ENCODE measurements around the gene SCML2. TPM values are rescaled to one million over a fixed set of nuclear protein-coding genes. Genes with fewer than 3 reads are reported as not detected.
"Not testable (repeated sequence)": the region's sequence is repeated elsewhere in the genome, so short reads cannot be mapped to it uniquely, and the experiment has no call there.

The SCML2 gene
- total RNA-seq, 2 experiments from 2014 or later = 2.6 to 2.9 TPM

DNA sequence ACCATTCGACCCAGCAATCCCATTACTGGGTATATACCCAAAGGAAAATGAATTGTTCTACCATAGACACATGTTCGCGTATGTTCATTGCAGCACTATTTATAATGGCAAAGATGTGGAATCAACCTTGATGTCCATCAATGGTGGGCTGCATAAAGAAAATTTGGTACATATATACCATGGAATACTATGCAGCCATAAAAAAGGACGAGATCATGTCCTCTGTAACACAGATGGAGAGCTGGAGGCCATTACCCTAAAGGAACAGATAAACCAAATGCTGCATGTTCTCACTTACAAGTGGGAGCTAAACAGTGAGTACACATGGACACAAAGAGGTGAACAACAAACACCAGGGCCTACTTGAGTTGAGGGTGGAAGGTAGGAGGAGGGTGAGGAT is 45.1 kb downstream of the SCML2 start:
- no peaks in the 10 kb centered on the region for H3K9me3 Mint-ChIP-seq (ENCODE audit: low read depth)
- CTCF ChIA-PET = no interaction called here
- no peak for ATAC-seq
- DNase-seq = no peak
- no peaks in the 10 kb centered on the region for H3K4me1 Mint-ChIP-seq
- no peaks in the 10 kb centered on the region for H3K27me3 Mint-ChIP-seq
- peaks cover 8% of the 10 kb centered on the region for H3K36me3 Mint-ChIP-seq
- H3K4me3 Mint-ChIP-seq = no peak overlapping the region
- no peak overlapping the region for H3K27ac Mint-ChIP-seq

DNA sequence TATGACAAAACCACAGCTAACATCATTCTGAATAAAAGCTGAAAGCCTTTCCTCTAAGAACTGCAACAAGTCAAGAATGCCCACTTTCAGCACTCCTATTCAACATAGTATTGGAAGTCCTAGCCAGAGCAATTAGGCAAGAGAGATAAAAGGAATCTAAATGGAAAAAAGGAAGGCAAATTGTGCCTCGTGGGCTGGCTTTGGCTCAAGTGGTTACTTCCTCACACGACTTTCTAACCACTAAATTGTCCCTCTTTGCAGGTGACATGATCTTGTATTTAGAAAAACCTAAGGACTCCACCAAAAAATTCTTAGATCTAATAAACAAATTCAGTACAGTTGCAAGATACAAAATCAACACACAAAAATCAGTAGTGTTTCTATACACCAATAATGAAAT is 57.2 kb downstream of the SCML2 start:
- no peaks in the 10 kb centered on the region for H3K4me1 Mint-ChIP-seq
- DNase-seq (no peak), ATAC-seq (no peak)
- H3K4me3 Mint-ChIP-seq = no peak overlapping the region
- H3K36me3 Mint-ChIP-seq = no peaks in the 10 kb centered on the region
- no peak overlapping the region for H3K27ac Mint-ChIP-seq
- H3K27me3 Mint-ChIP-seq = no peaks in the 10 kb centered on the region
- H3K9me3 Mint-ChIP-seq (ENCODE audit: low read depth) = no peaks in the 10 kb centered on the region
- CTCF ChIA-PET = no interaction called here

DNA sequence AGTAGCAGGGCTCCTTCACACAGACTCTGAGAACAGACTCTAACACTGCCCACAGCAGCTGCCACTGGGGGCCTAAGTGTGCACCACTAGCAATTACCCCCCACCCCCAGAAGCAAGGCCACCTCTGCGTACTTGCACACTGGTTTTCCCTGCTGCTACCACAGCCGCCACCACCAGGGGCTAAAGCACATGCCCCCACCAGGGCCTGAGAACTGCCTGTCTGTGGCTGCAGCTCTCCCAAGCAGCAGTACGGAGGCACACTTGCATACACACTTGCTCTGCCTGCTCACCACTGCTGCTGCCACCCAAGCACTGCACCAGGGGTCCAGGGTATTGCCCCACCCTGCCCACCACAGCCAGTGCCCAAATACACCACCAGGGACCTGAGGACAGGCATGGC is 59.6 kb downstream of the SCML2 start:
- ATAC-seq = no peak

DNA sequence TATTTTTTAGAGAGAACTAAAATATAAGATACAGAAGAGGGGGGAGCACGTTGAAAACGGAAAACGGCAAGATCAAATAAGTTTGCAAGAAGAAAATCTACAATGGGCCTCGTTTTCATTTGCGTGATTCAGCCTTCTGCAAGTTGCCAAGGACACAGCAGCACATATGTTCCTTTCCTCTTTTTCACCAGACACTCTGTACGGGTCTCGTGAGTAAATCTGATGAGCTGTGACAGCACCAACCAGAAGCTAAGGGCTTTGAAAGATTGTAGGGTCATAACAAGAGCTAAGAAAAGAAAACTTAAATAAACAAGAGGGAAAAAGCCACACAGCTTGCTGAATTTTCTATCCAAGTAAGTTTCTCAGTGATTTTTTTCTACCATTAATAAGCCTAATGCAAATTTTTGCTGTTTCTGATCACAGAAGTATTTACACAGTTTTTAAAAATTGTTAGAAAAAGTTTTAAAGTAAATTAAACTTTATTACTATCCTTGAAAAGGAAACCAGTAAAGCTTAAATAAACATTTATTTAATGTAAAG is 63.4 kb downstream of the SCML2 start:
- ATAC-seq (no peak), DNase-seq (no peak)
- Mint-ChIP-seq H3K27ac (no peak overlapping the region), H3K9me3 (ENCODE audit: low read depth) (no peaks in the 10 kb centered on the region), H3K27me3 (no peaks in the 10 kb centered on the region), H3K4me3 (no peak overlapping the region), H3K4me1 (no peaks in the 10 kb centered on the region), H3K36me3 (no peaks in the 10 kb centered on the region)
- CTCF ChIA-PET = no interaction called here

More for the DNA sequence above, 59.6 kb downstream of the SCML2 start:
- CTCF ChIA-PET = no interaction called here
- no peaks in the 10 kb centered on the region for H3K36me3 Mint-ChIP-seq
- no peak overlapping the region for H3K27ac Mint-ChIP-seq
- DNase-seq = no peak
- H3K9me3 Mint-ChIP-seq (ENCODE audit: low read depth) = no peaks in the 10 kb centered on the region
- no peak overlapping the region for H3K4me3 Mint-ChIP-seq
- no peaks in the 10 kb centered on the region for H3K4me1 Mint-ChIP-seq
- H3K27me3 Mint-ChIP-seq = no peaks in the 10 kb centered on the region

DNA sequence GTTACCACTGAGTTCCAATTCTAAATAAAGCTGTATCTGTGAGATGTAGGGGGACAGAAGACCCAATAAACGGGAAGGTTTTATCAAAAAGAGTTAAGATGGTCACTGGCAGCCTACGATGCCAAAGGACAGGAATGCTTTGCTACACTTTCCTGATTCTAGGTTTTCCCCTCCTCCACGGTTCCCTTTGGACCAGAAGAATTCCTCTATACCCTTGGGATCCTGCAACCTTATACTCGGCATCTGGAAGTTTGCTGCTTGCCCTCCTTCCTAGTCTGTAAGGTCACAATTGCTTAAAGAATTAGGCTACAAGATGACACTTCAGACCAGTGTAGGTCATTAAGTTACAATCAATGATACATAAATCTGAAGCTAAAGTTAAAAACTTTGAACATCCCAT is 64.3 kb downstream of the SCML2 start:
- no peaks in the 10 kb centered on the region for H3K27me3 Mint-ChIP-seq
- H3K4me1 Mint-ChIP-seq = no peaks in the 10 kb centered on the region
- no peak for DNase-seq
- no peaks in the 10 kb centered on the region for H3K9me3 Mint-ChIP-seq (ENCODE audit: low read depth)
- H3K4me3 Mint-ChIP-seq = no peak overlapping the region
- ATAC-seq = no peak
- CTCF ChIA-PET = no interaction called here
- H3K27ac Mint-ChIP-seq = no peak overlapping the region
- no peaks in the 10 kb centered on the region for H3K36me3 Mint-ChIP-seq

DNA sequence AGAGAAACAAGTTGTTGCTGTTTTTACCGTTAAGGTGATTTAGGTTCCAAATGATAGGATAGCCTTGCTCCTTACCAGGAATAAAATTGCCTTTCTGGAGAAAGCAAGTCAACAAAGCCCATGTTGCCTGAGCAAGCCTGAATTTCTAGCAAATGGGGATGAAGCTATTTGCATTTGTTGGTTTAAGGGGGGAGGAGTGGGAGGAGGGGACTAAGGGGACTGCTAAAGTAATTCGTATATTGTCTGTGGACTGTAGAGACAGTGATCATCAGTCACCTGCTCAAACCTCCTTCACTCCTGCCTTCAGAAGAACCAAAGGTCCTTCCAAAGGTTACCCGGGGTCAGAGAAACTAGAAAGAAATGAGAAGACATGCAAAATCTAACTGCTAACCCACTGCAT is 65.8 kb downstream of the SCML2 start:
- H3K27me3 Mint-ChIP-seq = no peaks in the 10 kb centered on the region
- no peaks in the 10 kb centered on the region for H3K36me3 Mint-ChIP-seq
- no peaks in the 10 kb centered on the region for H3K4me1 Mint-ChIP-seq
- CTCF ChIA-PET = no interaction called here
- DNase-seq (no peak), ATAC-seq (no peak)
- H3K9me3 Mint-ChIP-seq (ENCODE audit: low read depth) = no peaks in the 10 kb centered on the region
- no peak overlapping the region for H3K4me3 Mint-ChIP-seq
- no peak overlapping the region for H3K27ac Mint-ChIP-seq

DNA sequence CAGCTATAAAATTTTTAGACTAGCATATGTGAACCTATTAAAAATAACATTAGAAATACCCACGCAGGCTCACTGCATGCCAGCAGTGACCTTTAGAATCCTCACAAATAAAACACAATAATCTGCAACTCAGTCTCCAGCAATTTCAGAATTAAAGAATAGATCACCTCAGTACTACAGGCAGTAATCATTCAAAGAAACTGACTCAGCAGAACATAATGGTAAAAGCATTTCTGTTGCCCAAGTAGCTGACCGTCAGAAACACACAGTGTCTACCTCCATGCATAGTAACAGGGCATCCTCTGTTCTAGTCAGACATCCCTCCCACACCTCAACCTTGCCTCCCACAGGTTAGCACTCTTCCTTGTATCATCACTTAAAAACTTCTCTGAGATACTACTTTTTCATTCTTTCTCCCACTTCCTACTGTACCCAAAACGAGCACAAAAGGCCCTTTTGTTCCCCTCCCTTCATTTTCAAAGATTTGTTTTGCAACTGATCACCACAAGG is 68.1 kb downstream of the SCML2 start:
- no peaks in the 10 kb centered on the region for H3K4me1 Mint-ChIP-seq

DNA sequence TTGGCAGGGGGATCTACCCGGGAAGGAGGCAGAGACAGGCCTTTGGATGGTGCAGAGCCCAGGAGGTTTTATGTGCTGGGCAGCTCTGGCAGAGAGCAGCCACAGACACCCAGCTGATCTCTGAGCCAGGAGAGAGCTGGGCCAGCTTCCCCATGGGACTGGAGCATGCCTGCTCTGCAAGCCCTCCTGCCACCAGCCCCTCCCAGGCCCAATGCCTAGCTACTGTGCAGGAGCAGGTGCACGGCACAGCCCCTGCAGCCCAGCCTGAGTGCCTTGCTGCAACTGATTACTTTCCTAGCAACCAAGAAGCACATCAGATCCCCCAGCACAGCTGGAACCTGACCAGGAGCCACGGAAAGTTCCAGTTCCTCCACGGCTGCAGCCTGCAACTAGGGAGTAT is 76.0 kb downstream of the SCML2 start:
- Mint-ChIP-seq H3K36me3 (no peaks in the 10 kb centered on the region), H3K4me1 (no peaks in the 10 kb centered on the region), H3K4me3 (no peak overlapping the region), H3K27me3 (no peaks in the 10 kb centered on the region), H3K27ac (no peak overlapping the region), H3K9me3 (ENCODE audit: low read depth) (no peaks in the 10 kb centered on the region)
- DNase-seq = no peak
- CTCF ChIA-PET = no interaction called here
- ATAC-seq = no peak

More for the DNA sequence above, 68.1 kb downstream of the SCML2 start:
- no peak overlapping the region for H3K4me3 Mint-ChIP-seq
- H3K9me3 Mint-ChIP-seq (ENCODE audit: low read depth) = no peaks in the 10 kb centered on the region
- H3K27me3 Mint-ChIP-seq = no peaks in the 10 kb centered on the region
- H3K27ac Mint-ChIP-seq = no peak overlapping the region
- no peaks in the 10 kb centered on the region for H3K36me3 Mint-ChIP-seq
- ATAC-seq (no peak), DNase-seq (no peak)
- CTCF ChIA-PET = no interaction called here

DNA sequence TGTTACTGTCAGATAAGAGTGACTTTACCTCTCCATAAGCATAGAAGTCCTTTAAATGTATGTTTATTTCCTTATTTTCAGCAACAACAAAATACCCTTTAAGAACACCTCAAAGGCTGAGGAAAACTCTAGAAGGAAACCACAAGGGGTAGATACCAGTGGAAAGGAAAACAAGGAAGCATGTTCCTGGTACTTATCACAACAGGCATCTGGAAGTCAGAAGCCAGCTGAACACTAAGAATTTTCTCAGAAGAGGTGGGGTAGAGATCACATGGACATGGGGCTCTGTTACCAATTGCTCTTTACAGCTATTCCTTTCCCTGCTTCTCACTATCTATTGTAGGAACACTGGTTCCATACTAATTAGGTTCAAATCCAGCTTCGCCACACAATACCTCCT is 82.3 kb downstream of the SCML2 start:
- H3K4me3 Mint-ChIP-seq = no peak overlapping the region
- no peaks in the 10 kb centered on the region for H3K9me3 Mint-ChIP-seq (ENCODE audit: low read depth)
- H3K27ac Mint-ChIP-seq = no peak overlapping the region
- no peaks in the 10 kb centered on the region for H3K4me1 Mint-ChIP-seq
- CTCF ChIA-PET = no interaction called here
- DNase-seq = no peak
- ATAC-seq = no peak
- no peaks in the 10 kb centered on the region for H3K27me3 Mint-ChIP-seq
- no peaks in the 10 kb centered on the region for H3K36me3 Mint-ChIP-seq

DNA sequence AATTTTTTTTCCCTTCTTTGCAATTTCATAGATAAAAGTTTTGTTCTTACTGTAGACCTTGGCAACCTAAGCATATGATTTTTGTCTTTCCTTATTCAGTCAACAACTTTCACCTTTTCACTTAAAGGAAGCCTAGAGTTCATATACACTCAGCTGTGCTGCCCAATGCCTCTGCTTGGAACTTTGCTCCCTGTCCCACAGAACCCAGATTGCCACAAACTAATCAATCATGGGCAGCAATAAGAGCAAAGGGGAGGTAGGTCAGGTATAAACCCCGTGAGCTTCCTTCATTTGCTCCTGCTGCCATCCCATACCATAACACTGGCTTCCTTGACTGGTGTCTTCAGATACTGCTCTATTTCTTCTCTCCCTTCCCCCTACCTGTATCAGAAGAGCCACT is 82.8 kb downstream of the SCML2 start:
- H3K27me3 Mint-ChIP-seq = no peaks in the 10 kb centered on the region
- H3K27ac Mint-ChIP-seq = no peak overlapping the region
- DNase-seq (no peak), ATAC-seq (no peak)
- no peaks in the 10 kb centered on the region for H3K9me3 Mint-ChIP-seq (ENCODE audit: low read depth)
- CTCF ChIA-PET = no interaction called here
- no peak overlapping the region for H3K4me3 Mint-ChIP-seq
- H3K4me1 Mint-ChIP-seq = no peaks in the 10 kb centered on the region
- no peaks in the 10 kb centered on the region for H3K36me3 Mint-ChIP-seq

DNA sequence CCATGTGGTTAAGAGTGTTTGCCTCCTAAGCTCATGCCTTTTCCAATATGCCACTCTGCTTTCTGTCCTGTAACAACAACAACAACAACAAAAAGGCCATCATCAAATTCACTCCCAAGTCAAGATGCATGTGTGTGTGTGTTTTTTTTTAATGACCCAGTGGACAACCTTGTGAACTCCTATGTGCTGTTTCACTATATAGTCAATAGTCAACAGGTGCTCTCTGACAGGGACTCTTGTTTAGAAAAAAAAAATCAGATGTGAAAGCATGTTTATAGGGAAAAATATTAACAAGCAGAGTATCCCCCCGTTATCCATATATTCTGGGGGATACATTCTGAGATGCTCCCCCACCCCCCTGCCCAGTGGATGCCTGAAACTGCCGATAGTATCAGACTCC is 83.2 kb downstream of the SCML2 start:
- no peaks in the 10 kb centered on the region for H3K9me3 Mint-ChIP-seq (ENCODE audit: low read depth)
- no peaks in the 10 kb centered on the region for H3K27me3 Mint-ChIP-seq
- H3K4me1 Mint-ChIP-seq = no peaks in the 10 kb centered on the region
- no peak overlapping the region for H3K27ac Mint-ChIP-seq
- no peak for DNase-seq
- CTCF ChIA-PET = no interaction called here
- H3K4me3 Mint-ChIP-seq = no peak overlapping the region
- ATAC-seq = no peak
- no peaks in the 10 kb centered on the region for H3K36me3 Mint-ChIP-seq

DNA sequence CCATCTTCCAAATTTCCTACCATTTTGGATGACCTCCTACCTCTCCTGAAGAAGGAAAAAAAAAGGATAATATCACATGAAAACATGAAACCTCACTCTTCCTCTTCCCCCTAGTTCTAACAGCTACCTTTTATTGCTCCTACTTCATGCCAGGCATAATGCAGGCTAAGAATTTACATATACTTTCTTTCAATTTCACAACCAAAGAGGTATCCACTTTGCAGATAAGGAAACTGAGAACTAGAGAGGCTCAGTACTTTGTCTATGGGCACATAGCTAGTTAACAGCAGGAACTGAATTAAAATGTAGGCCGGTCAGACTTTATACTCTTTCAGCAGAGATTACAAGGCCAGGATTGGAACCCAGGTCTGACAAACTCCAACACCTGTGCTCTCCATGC is 99.4 kb downstream of the SCML2 start:
- CTCF ChIA-PET = no interaction called here
- Mint-ChIP-seq H3K9me3 (ENCODE audit: low read depth) (no peaks in the 10 kb centered on the region), H3K27ac (no peak overlapping the region)

DNA sequence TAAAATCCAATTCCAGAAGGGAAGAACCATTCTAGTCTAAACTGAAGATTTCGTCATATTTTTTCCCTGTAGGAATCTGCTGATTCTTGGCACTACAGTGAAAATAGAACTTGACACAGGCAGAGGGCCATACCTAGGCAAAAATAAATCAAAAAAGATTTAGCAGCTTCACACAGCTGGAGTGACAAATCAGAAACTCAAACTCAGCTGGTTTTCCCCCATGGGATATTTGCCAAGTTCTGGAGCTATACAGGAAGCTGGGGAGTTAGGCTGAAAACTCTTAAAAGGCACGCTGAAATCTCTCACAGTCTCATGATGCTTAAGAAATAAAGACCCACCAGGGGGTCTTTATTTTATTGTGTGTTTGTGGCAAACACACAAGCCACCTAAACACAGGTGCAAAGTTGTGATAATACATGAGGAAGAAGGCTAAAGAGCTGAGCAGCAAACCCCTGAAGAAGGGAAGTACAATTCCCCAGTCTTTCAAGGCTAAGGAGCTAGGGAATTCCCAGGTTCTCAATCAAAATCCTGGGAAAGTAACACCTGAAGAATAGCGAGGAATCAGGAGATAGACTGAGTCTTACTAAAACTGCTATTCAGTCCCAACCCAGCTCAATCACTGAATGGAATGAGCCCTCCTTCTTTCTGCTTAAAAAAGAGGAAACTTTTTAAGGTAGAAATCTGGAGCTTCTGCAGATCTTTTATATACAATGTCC is 101.7 kb downstream of the SCML2 start:
- Mint-ChIP-seq H3K36me3 (peaks cover 5% of the 10 kb centered on the region), H3K4me3 (no peak overlapping the region), H3K9me3 (ENCODE audit: low read depth) (no peaks in the 10 kb centered on the region), H3K4me1 (no peaks in the 10 kb centered on the region), H3K27ac (no peak overlapping the region), H3K27me3 (no peaks in the 10 kb centered on the region)
- DNase-seq (no peak), ATAC-seq (no peak)
- CTCF ChIA-PET = no interaction called here

More for the DNA sequence above, 99.4 kb downstream of the SCML2 start:
- Mint-ChIP-seq H3K4me3 (no peak overlapping the region), H3K27me3 (no peaks in the 10 kb centered on the region), H3K36me3 (peaks cover 5% of the 10 kb centered on the region), H3K4me1 (no peaks in the 10 kb centered on the region)
- DNase-seq (no peak), ATAC-seq (no peak)

DNA sequence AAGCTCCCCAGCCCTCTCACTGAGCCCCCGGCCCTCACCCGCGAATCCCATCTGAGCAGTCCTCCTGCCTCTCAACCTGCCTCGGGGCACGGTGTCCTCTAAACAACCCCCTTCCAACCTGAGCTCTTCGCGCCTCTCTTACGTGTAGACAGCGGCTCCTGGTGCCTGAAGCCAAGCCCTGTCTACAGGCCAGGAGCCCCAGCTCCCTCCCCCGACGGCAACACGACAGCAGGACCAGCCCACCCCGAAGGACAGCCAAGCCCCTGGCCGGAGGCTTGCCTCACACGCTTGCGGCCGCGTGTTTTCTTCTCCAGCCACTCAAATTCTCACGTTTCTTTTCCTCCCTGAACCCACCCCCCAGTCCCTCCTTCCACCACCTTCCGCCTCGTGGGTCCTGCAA is 124.8 kb downstream of the SCML2 start:
- H3K4me1 Mint-ChIP-seq; H3K27me3 Mint-ChIP-seq; H3K36me3 Mint-ChIP-seq; DNase-seq; ATAC-seq; H3K27ac Mint-ChIP-seq; H3K9me3 Mint-ChIP-seq (ENCODE audit: low read depth); CTCF ChIA-PET; H3K4me3 Mint-ChIP-seq: not testable (repeated sequence)

Data from activated CD8-positive, alpha-beta memory T cell treated with anti-CD3 and anti-CD28 coated beads, Interleukin-2, amount 10 ng/mL, durations not matched to agents 7 days and 5 days (primary cell).